IMR-90 (cell line): ENCODE results near the gene MTIF2. TPM values are rescaled to one million over a fixed set of nuclear protein-coding genes. Genes with fewer than 3 reads are reported as not detected.

ENCODE experiments used
- ATAC-seq: fragments of 200-7000 bp; cut with Tn5 transposase; 2 replicates; pipeline ENCODE4 v1.9.1; 2020; ENCODE audit warnings: low read depth, mild to moderate bottlenecking, moderate library complexity
- BruUV-seq: library from RNA; stranded (reverse); fragments of 400-500 nt; replicated peaks from 2 replicates; lab custom pipeline; 2021; lab: Mats Ljungman, UMichigan
- CTCF ChIA-PET: fragments of 300-600 bp; formaldehyde crosslinking; extraction: SDS; loops from one replicate; lab custom pipeline; 2021; ENCODE audit warnings: antibody characterized with exemption; lab: Yijun Ruan, JAX
- POLR2A ChIA-PET: fragments of 300-600 bp; sonication (Branson Sonifier 250); formaldehyde crosslinking; loops from one replicate; lab custom pipeline; 2022; ENCODE audit warnings: antibody characterized with exemption; ENCODE audit not compliant: unreplicated experiment; lab: Charles Lee
- DNase-seq: peaks from one replicate; pipeline ENCODE4 v3.0.0; 2013
- H2AFZ ChIP-seq: replicated peaks from 2 replicates; pipeline ENCODE3; 2013; ENCODE audit warnings: low read length, mild to moderate bottlenecking; ENCODE audit not compliant: poor library complexity
- H2AK5ac ChIP-seq: 2 replicates; pipeline ENCODE4 v1.6.1; 2013; ENCODE audit warnings: low read depth, low read length, inconsistent platforms
- H2AK9ac ChIP-seq: replicated peaks from 2 replicates; pipeline ENCODE3; 2013; ENCODE audit warnings: mild to moderate bottlenecking, low read depth, low read length, moderate library complexity; ENCODE audit not compliant: poor library complexity
- H2BK120ac ChIP-seq: 2 replicates; pipeline ENCODE4 v1.6.1; 2013; ENCODE audit warnings: low read depth, low read length, inconsistent platforms
- H2BK15ac ChIP-seq: 3 replicates; pipeline ENCODE4 v1.6.1; 2013; ENCODE audit warnings: low read depth, low read length, inconsistent platforms
- H2BK20ac ChIP-seq: 2 replicates; pipeline ENCODE4 v1.6.1; 2013; ENCODE audit warnings: low read depth, mild to moderate bottlenecking, inconsistent platforms, low read length, moderate library complexity
- H2BK5ac ChIP-seq: 2 replicates; pipeline ENCODE4 v1.6.1; 2013; ENCODE audit warnings: mild to moderate bottlenecking, low read depth, low read length, inconsistent platforms; ENCODE audit not compliant: poor library complexity, severe bottlenecking
- H3K14ac ChIP-seq: replicated peaks from 2 replicates; pipeline ENCODE4 v1.6.1; 2013; ENCODE audit warnings: low read depth, low read length, inconsistent platforms
- H3K18ac ChIP-seq: 2 replicates; pipeline ENCODE4 v1.6.1; 2013; ENCODE audit warnings: low read depth, low read length, control low read depth
- H3K23ac ChIP-seq: 2 replicates; pipeline ENCODE4 v1.6.1; 2013; ENCODE audit warnings: low read depth, low read length, inconsistent platforms
- H3K27ac ChIP-seq: 2 replicates; pipeline ENCODE4 v1.5.1; 2013; ENCODE audit warnings: mild to moderate bottlenecking, control low read depth, low read length; ENCODE audit not compliant: insufficient read depth
- H3K27me3 ChIP-seq: 2 replicates; pipeline ENCODE4 v1.6.1; 2013; ENCODE audit warnings: low read length; ENCODE audit not compliant: control insufficient read depth, insufficient read depth
- H3K36me3 ChIP-seq: 2 replicates; pipeline ENCODE4 v1.6.1; 2013; ENCODE audit warnings: low read length, mixed read lengths; ENCODE audit not compliant: control insufficient read depth, insufficient read depth
- H3K4ac ChIP-seq: 2 replicates; pipeline ENCODE4 v1.6.1; 2013; ENCODE audit warnings: low read depth, low read length, inconsistent platforms
- H3K4me1 ChIP-seq: 2 replicates; pipeline ENCODE4 v1.6.1; 2013; ENCODE audit warnings: low read length, mixed read lengths; ENCODE audit not compliant: control insufficient read depth, insufficient read depth
- H3K4me2 ChIP-seq: 2 replicates; pipeline ENCODE4 v1.6.1; 2013; ENCODE audit warnings: low read depth, mild to moderate bottlenecking, control low read depth, low read length, moderate library complexity
- H3K4me3 ChIP-seq: 2 replicates; pipeline ENCODE4 v1.5.1; 2013; ENCODE audit warnings: low read depth, mild to moderate bottlenecking, control low read depth, low read length, moderate library complexity; ENCODE audit not compliant: insufficient read depth
- H3K56ac ChIP-seq: 2 replicates; pipeline ENCODE4 v1.6.1; 2013; ENCODE audit warnings: low read length, inconsistent platforms; ENCODE audit not compliant: insufficient read depth; ENCODE audit errors: extremely low read depth
- H3K79me1 ChIP-seq, 2 experiments: 2 replicates each; pipeline ENCODE4 v1.6.1; 2013; ENCODE audit warnings: low read length in 2 of 2, inconsistent platforms in 1 of 2, low read depth in 1 of 2
- H3K9ac ChIP-seq: 2 replicates; pipeline ENCODE4 v1.6.1; 2013; ENCODE audit warnings: low read depth, low read length, control low read depth
- H3K9me1 ChIP-seq: 2 replicates; pipeline ENCODE4 v1.6.1; 2013; ENCODE audit warnings: low read length, inconsistent platforms; ENCODE audit not compliant: insufficient read depth
- H3K9me3 ChIP-seq: 2 replicates; pipeline ENCODE4 v1.6.1; 2013; ENCODE audit warnings: low read length; ENCODE audit not compliant: control insufficient read depth, insufficient read depth
- H4K20me1 ChIP-seq: 2 replicates; pipeline ENCODE4 v1.6.1; 2013; ENCODE audit warnings: low read length, inconsistent platforms; ENCODE audit not compliant: insufficient read depth
- H4K5ac ChIP-seq: 2 replicates; pipeline ENCODE4 v1.6.1; 2013; ENCODE audit warnings: mild to moderate bottlenecking, low read depth, low read length, control low read depth
- H4K8ac ChIP-seq, 2 experiments: 2 replicates each; pipeline ENCODE4 v1.6.1; 2013; ENCODE audit warnings: low read depth in 2 of 2, low read length in 2 of 2, control low read depth in 1 of 2, inconsistent platforms in 1 of 2
- H4K91ac ChIP-seq: 2 replicates; pipeline ENCODE4 v1.6.1; 2013; ENCODE audit warnings: low read depth, low read length, inconsistent platforms; ENCODE audit not compliant: insufficient read depth
- FOS ChIP-seq: fragments of 150-350 bp; IDR thresholded peaks from 2 replicates; pipeline ENCODE4 v1.6.1; 2016; ENCODE audit warnings: low read depth, low read length
- MAZ ChIP-seq: IDR thresholded peaks from 2 replicates; pipeline ENCODE4 v1.6.1; 2012; ENCODE audit warnings: low read depth, mild to moderate bottlenecking, low read length, improper control_type of control experiment, moderate library complexity, borderline replicate concordance
- dilution Hi-C: fragments of 300-500 bp; cut with HindIII; formaldehyde crosslinking; loops from one replicate; pipeline ENCODE4 v1.14.3; 2018; ENCODE audit warnings: low sequenced_read_pairs; ENCODE audit not compliant: unreplicated experiment
- in situ Hi-C: fragments of 300-500 bp; cut with MboI; formaldehyde crosslinking; loops from 3 replicates; pipeline ENCODE4 v1.14.3; 2019; ENCODE audit warnings: low sequenced_read_pairs, inconsistent platforms, mixed read lengths
- intact Hi-C: fragments of 100-400 bp; cut with micrococcal nuclease; formaldehyde crosslinking; loops from 2 replicates; pipeline ENCODE4 v1.10.0; 2022
- polyA plus RNA-seq, 3 experiments: library from polyadenylated mRNA; depleted of rRNA; stranded (reverse); fragments of >200 nt; gene quantifications; 2 replicates each; pipeline ENCODE4 v1.2.3, GENCODE V29; 2012; ENCODE audit warnings: low replicate concordance in 1 of 3
- total RNA-seq: library from RNA; depleted of rRNA; stranded (reverse); fragments of >200 nt; gene quantifications from 2 replicates; pipeline ENCODE4 v1.2.3, GENCODE V29; 2012
- TF ChIP-seq, protein P1 (sequence below): conservative IDR thresholded peaks from 2 replicates; pipeline ENCODE4 v1.5.1; 2012; ENCODE audit warnings: mild to moderate bottlenecking, low read depth, low read length, improper control_type of control experiment
- TF ChIP-seq, protein P2 (sequence below): fragments of 150-350 bp; IDR thresholded peaks from 2 replicates; pipeline ENCODE4 v1.6.1; 2017; ENCODE audit warnings: mild to moderate bottlenecking, antibody characterized with exemption, low read length, low read depth

Gene MTIF2
- total and polyA plus RNA-seq, 2 of the 4 experiments (the other 2 are of a cell fraction): 10.8 to 22.6 TPM

DNA sequence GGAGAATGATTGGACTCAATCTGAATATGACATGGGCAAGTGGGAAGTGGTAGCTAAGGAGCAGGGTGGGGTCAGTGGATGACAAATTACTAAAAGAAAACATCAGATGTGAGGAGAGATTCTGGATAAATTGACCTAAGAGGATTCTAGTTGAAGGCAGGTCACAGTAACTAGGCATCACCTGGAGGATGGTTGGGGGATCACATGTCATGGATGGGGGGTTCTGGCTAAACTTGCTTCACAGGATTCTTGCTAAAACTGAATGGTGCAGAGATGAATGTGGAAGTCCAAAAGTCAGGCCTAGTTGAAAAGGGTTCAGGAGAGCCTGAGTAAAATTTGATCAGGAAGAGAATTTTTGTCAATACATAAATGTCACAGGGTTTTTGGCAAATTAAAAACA lies 55.2 kb downstream of the MTIF2 start:
- ChIA-PET POLR2A (no interaction called here), CTCF (interaction anchor here (0.6 to 1.2 kb wide), 2 partner anchors 19 to 31 kb away, joined by 3 read pairs; no protein-coding TSS in a partner anchor)
- Histone ChIP-seq H3K18ac (no peak overlapping the region), H3K79me1 (no peaks in the 10 kb centered on the region; a peak in 1 of 4 replicates), H3K4me1 (no peaks in the 10 kb centered on the region), H2BK15ac (no peak overlapping the region), H3K36me3 (no peaks in the 10 kb centered on the region), H4K8ac (no peak overlapping the region), H3K9me3 (no peaks in the 10 kb centered on the region), H3K23ac (no peak overlapping the region), H2AK9ac (no peak overlapping the region), H2AK5ac (no peak overlapping the region), H3K9me1 (0 out of 2 replicates have a peak, but pooled peaks cover 3% of the 10 kb centered on the region), H2BK120ac (no peak overlapping the region), H3K56ac (no peak overlapping the region), H3K4me2 (no peak overlapping the region), H3K4ac (no peak overlapping the region), H4K20me1 (no peaks in the 10 kb centered on the region), H3K14ac (no peak overlapping the region), H2BK5ac (no peak overlapping the region), H3K9ac (no peak overlapping the region), H2AFZ (no peak overlapping the region), H4K5ac (no peak overlapping the region), H4K91ac (no peak overlapping the region), H3K27me3 (no peaks in the 10 kb centered on the region), H3K27ac (no peak overlapping the region), H3K4me3 (no peak overlapping the region), H2BK20ac (no peak overlapping the region)
- ATAC-seq: no peak
- TF ChIP-seq, protein P1, sequence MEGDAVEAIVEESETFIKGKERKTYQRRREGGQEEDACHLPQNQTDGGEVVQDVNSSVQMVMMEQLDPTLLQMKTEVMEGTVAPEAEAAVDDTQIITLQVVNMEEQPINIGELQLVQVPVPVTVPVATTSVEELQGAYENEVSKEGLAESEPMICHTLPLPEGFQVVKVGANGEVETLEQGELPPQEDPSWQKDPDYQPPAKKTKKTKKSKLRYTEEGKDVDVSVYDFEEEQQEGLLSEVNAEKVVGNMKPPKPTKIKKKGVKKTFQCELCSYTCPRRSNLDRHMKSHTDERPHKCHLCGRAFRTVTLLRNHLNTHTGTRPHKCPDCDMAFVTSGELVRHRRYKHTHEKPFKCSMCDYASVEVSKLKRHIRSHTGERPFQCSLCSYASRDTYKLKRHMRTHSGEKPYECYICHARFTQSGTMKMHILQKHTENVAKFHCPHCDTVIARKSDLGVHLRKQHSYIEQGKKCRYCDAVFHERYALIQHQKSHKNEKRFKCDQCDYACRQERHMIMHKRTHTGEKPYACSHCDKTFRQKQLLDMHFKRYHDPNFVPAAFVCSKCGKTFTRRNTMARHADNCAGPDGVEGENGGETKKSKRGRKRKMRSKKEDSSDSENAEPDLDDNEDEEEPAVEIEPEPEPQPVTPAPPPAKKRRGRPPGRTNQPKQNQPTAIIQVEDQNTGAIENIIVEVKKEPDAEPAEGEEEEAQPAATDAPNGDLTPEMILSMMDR: no peak
- TF ChIP-seq, protein P2, sequence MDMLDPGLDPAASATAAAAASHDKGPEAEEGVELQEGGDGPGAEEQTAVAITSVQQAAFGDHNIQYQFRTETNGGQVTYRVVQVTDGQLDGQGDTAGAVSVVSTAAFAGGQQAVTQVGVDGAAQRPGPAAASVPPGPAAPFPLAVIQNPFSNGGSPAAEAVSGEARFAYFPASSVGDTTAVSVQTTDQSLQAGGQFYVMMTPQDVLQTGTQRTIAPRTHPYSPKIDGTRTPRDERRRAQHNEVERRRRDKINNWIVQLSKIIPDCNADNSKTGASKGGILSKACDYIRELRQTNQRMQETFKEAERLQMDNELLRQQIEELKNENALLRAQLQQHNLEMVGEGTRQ: no peak
- TF ChIP-seq FOS (no peak), MAZ (no peak)
- no TSS peak for BruUV-seq
- intact Hi-C loops: no loop called here
- dilution Hi-C loops: no loop called here
- DNase-seq: no peak
- in situ Hi-C loops: no loop called here
